Astrocyte (in vitro differentiated cells and primary cell): Measurements from ENCODE around the gene DMRTA2. TPM values are rescaled to one million over a fixed set of nuclear protein-coding genes. Genes with fewer than 3 reads are reported as not detected.
A peak's percentile ranks its signal among the peaks of the same experiment; 100 is the strongest.

Experiments
- DNase-seq: peaks from one replicate; pipeline ENCODE4 v3.0.0-alpha.2; 2010; ENCODE audit warnings: low read depth
- FAIRE-seq: peaks from 2 replicates; lab custom pipeline; 2011; peaks lifted over from hg19 to GRCh38; lab: Jason Lieb, UNC
- H2AFZ ChIP-seq: 2 replicates; pipeline ENCODE4 v1.6.0; 2012; ENCODE audit warnings: low read depth, low read length, inconsistent platforms
- H3K27ac ChIP-seq: 2 replicates; pipeline ENCODE4 v1.5.1; 2011; ENCODE audit warnings: low read depth, low read length, inconsistent platforms
- H3K27me3 ChIP-seq: 2 replicates; pipeline ENCODE4 v1.6.0; 2011; ENCODE audit warnings: low read length, inconsistent platforms; ENCODE audit not compliant: insufficient read depth
- H3K36me3 ChIP-seq: 2 replicates; pipeline ENCODE4 v1.5.1; 2011; ENCODE audit warnings: low read length, inconsistent platforms; ENCODE audit not compliant: insufficient read depth
- H3K4me1 ChIP-seq: 2 replicates; pipeline ENCODE4 v1.5.1; 2011; ENCODE audit warnings: low read length, inconsistent platforms; ENCODE audit not compliant: insufficient read depth
- H3K4me2 ChIP-seq: 2 replicates; pipeline ENCODE4 v1.6.0; 2012; ENCODE audit warnings: low read length, inconsistent platforms
- H3K4me3 ChIP-seq: 2 replicates; pipeline ENCODE4 v1.5.1; 2011; ENCODE audit warnings: low read depth, mild to moderate bottlenecking, low read length, inconsistent platforms; ENCODE audit not compliant: insufficient read depth
- H3K79me2 ChIP-seq: 2 replicates; pipeline ENCODE4 v1.6.0; 2012; ENCODE audit warnings: mild to moderate bottlenecking, low read length, inconsistent platforms; ENCODE audit not compliant: insufficient read depth
- H3K9ac ChIP-seq: 2 replicates; pipeline ENCODE4 v1.6.0; 2012; ENCODE audit warnings: mild to moderate bottlenecking, low read length, inconsistent platforms
- H3K9me3 ChIP-seq: 2 replicates; pipeline ENCODE4 v1.5.1; 2012; ENCODE audit warnings: low read depth, mild to moderate bottlenecking, low read length, inconsistent platforms; ENCODE audit not compliant: insufficient read depth
- H4K20me1 ChIP-seq: 2 replicates; pipeline ENCODE4 v1.6.0; 2012; ENCODE audit warnings: low read length, inconsistent platforms; ENCODE audit not compliant: insufficient read depth
- H3K27ac Mint-ChIP-seq: one replicate; pipeline ENCODE4 v1.8.0; 2021; ENCODE audit warnings: mild to moderate bottlenecking, mixed read lengths; ENCODE audit not compliant: unreplicated experiment
- H3K27me3 Mint-ChIP-seq: one replicate; pipeline ENCODE4 v1.8.0; 2021; ENCODE audit warnings: low read depth, mixed read lengths; ENCODE audit not compliant: unreplicated experiment
- H3K36me3 Mint-ChIP-seq: one replicate; pipeline ENCODE4 v1.8.0; 2021; ENCODE audit warnings: low read depth, mixed read lengths; ENCODE audit not compliant: unreplicated experiment
- H3K4me1 Mint-ChIP-seq: one replicate; pipeline ENCODE4 v1.8.0; 2021; ENCODE audit warnings: low read depth, mixed read lengths; ENCODE audit not compliant: unreplicated experiment
- H3K4me3 Mint-ChIP-seq: one replicate; pipeline ENCODE4 v1.8.0; 2021; ENCODE audit warnings: mild to moderate bottlenecking, moderate library complexity, mixed read lengths; ENCODE audit not compliant: unreplicated experiment
- H3K9me3 Mint-ChIP-seq: one replicate; pipeline ENCODE4 v1.8.0; 2021; ENCODE audit warnings: mild to moderate bottlenecking, mixed read lengths; ENCODE audit not compliant: unreplicated experiment
- EZH2 ChIP-seq: IDR thresholded peaks from 2 replicates; pipeline ENCODE4 v1.6.1; 2012; ENCODE audit warnings: mild to moderate bottlenecking, low read length, inconsistent platforms; ENCODE audit not compliant: insufficient read depth
- total RNA-seq: library from RNA; stranded (reverse); gene quantifications from 2 replicates; pipeline ENCODE4 v1.2.1, GENCODE V29; 2021
- TF ChIP-seq, protein P1 (sequence below): IDR thresholded peaks from 2 replicates; pipeline ENCODE4 v1.5.1; 2011; ENCODE audit warnings: low read depth, mild to moderate bottlenecking, inconsistent platforms, low read length, moderate library complexity; ENCODE audit not compliant: insufficient read depth

DMRTA2 gene
- total RNA-seq, 1 donor from 2014 or later, result not detected

- no peak for DNase-seq
- no peak overlapping the region for H3K27ac Mint-ChIP-seq
- no peak overlapping the region for H3K4me3 ChIP-seq
- FAIRE-seq, result no peak
- H3K9me3 ChIP-seq, result no peaks in the 10 kb centered on the region
- no peak overlapping the region for H3K4me3 Mint-ChIP-seq
- H3K4me2 ChIP-seq, result no peak overlapping the region
- H4K20me1 ChIP-seq, result peaks cover 13% of the 10 kb centered on the region
- peaks cover 90% of the 10 kb centered on the region for H3K27me3 Mint-ChIP-seq
- H3K4me1 ChIP-seq, result peaks cover 3% of the 10 kb centered on the region
- H3K36me3 Mint-ChIP-seq, result peaks cover 3% of the 10 kb centered on the region
- H3K79me2 ChIP-seq, result no peaks in the 10 kb centered on the region
- no peak overlapping the region for H2AFZ ChIP-seq
- H3K4me1 Mint-ChIP-seq, result peaks cover 3% of the 10 kb centered on the region
- peaks cover 22% of the 10 kb centered on the region for H3K9me3 Mint-ChIP-seq
- no peak for TF ChIP-seq EZH2
- TF ChIP-seq, protein P1, sequence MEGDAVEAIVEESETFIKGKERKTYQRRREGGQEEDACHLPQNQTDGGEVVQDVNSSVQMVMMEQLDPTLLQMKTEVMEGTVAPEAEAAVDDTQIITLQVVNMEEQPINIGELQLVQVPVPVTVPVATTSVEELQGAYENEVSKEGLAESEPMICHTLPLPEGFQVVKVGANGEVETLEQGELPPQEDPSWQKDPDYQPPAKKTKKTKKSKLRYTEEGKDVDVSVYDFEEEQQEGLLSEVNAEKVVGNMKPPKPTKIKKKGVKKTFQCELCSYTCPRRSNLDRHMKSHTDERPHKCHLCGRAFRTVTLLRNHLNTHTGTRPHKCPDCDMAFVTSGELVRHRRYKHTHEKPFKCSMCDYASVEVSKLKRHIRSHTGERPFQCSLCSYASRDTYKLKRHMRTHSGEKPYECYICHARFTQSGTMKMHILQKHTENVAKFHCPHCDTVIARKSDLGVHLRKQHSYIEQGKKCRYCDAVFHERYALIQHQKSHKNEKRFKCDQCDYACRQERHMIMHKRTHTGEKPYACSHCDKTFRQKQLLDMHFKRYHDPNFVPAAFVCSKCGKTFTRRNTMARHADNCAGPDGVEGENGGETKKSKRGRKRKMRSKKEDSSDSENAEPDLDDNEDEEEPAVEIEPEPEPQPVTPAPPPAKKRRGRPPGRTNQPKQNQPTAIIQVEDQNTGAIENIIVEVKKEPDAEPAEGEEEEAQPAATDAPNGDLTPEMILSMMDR, result no peak
- H3K9ac ChIP-seq, result no peak overlapping the region
- H3K36me3 ChIP-seq, result no peaks in the 10 kb centered on the region
- no peak overlapping the region for H3K27ac ChIP-seq
- H3K27me3 ChIP-seq, result peaks cover 72% of the 10 kb centered on the region
Measured at GRCh38 chr1:50430010-50430405, 6.8 kb upstream of the DMRTA2 start.

GRCh38 chr1:50427818-50428779 is 4.9 kb upstream of the DMRTA2 start:
- H3K9me3 Mint-ChIP-seq, result peaks cover 30% of the 10 kb centered on the region
- Histone ChIP-seq H3K36me3 (no peaks in the 10 kb centered on the region), H3K9ac (no peak overlapping the region), H2AFZ (no peak overlapping the region), H3K4me1 (peaks cover 8% of the 10 kb centered on the region), H3K4me2 (peak overlapping the region; percentile 72), H3K4me3 (no peak overlapping the region), H4K20me1 (peaks cover 23% of the 10 kb centered on the region), H3K27me3 (peaks cover 88% of the 10 kb centered on the region), H3K27ac (no peak overlapping the region), H3K79me2 (no peaks in the 10 kb centered on the region), H3K9me3 (no peaks in the 10 kb centered on the region)
- FAIRE-seq (no peak), DNase-seq (no peak)
- H3K4me1 Mint-ChIP-seq, result peaks cover 3% of the 10 kb centered on the region
- H3K27ac Mint-ChIP-seq, result no peak overlapping the region
- H3K4me3 Mint-ChIP-seq, result no peak overlapping the region
- H3K36me3 Mint-ChIP-seq, result peaks cover 3% of the 10 kb centered on the region
- TF ChIP-seq, protein P1, result no peak
- peak; percentile 84 for TF ChIP-seq EZH2
- peaks cover 90% of the 10 kb centered on the region for H3K27me3 Mint-ChIP-seq
